ENCODE data around the gene PACRG. TPM values are rescaled to one million over a fixed set of nuclear protein-coding genes. Genes with fewer than 3 reads are reported as not detected.

Gene PACRG
- total RNA-seq, 1 donor, result 1.4 TPM

DNA sequence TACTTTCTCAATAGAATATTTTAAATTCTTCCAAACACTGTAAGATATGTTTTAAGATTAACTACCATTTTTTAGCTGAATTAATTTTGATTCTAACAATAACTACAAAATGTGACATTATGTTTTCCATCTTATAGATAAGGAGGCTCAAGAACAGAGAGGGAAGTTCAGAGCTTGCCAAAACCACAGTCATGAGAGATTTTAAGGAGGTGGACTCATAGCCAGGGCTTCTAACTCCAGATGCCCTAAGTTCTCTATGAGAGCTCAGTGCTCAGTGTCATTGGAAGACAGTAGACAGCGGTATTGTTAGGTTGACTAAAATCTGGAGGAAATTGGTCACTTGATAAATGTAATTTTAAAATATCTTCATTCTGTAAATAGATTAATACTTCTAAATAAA, 144.2 kb downstream of the PACRG start:
- H3K36me3 ChIP-seq (ENCODE audit: insufficient read depth, low read length), result no peaks in the 10 kb centered on the region
- H3K4me2 ChIP-seq (ENCODE audit: insufficient read depth, low read length), result no peak overlapping the region
- H2AFZ ChIP-seq (ENCODE audit: low read length), result no peak overlapping the region
- no peak for TF ChIP-seq CTCF (IDR thresholded peaks at IDR 0.05; ENCODE audit: extremely low read depth, low read depth, low read length)
- H3K79me2 ChIP-seq (ENCODE audit: insufficient read depth, low read length), result no peaks in the 10 kb centered on the region
- H3K4me1 ChIP-seq (ENCODE audit: insufficient read depth, low read length), result no peaks in the 10 kb centered on the region
- H3K9me3 ChIP-seq (ENCODE audit: low read depth, low read length), result no peaks in the 10 kb centered on the region
- no peaks in the 10 kb centered on the region for H4K20me1 ChIP-seq (ENCODE audit: insufficient read depth, low read length)
- no peak for DNase-seq (ENCODE audit: insufficient read length, low spot score, missing footprints)
- H3K27me3 ChIP-seq (ENCODE audit: insufficient read depth, low read length), result no peaks in the 10 kb centered on the region
- no peak overlapping the region for H3K27ac ChIP-seq (ENCODE audit: low read depth, low read length)
- no peak overlapping the region for H3K4me3 ChIP-seq (ENCODE audit: insufficient read depth, low read length)

GRCh38 chr6:162873537-162873936, 145.8 kb downstream of the PACRG start:
- Histone ChIP-seq H3K4me3 (ENCODE audit: insufficient read depth, low read length) (no peak overlapping the region), H3K27me3 (ENCODE audit: insufficient read depth, low read length) (no peaks in the 10 kb centered on the region), H3K79me2 (ENCODE audit: insufficient read depth, low read length) (no peaks in the 10 kb centered on the region), H3K4me1 (ENCODE audit: insufficient read depth, low read length) (no peaks in the 10 kb centered on the region), H2AFZ (ENCODE audit: low read length) (no peak overlapping the region), H3K27ac (ENCODE audit: low read depth, low read length) (no peak overlapping the region), H3K9me3 (ENCODE audit: low read depth, low read length) (no peaks in the 10 kb centered on the region), H3K36me3 (ENCODE audit: insufficient read depth, low read length) (no peaks in the 10 kb centered on the region), H4K20me1 (ENCODE audit: insufficient read depth, low read length) (no peaks in the 10 kb centered on the region), H3K4me2 (ENCODE audit: insufficient read depth, low read length) (no peak overlapping the region)
- no peak for TF ChIP-seq CTCF (IDR thresholded peaks at IDR 0.05; ENCODE audit: extremely low read depth, low read depth, low read length)
- DNase-seq (ENCODE audit: insufficient read length, low spot score, missing footprints), result no peak

GRCh38 chr6:162875070-162875469, 147.3 kb downstream of the PACRG start:
- H4K20me1 ChIP-seq (ENCODE audit: insufficient read depth, low read length), result no peaks in the 10 kb centered on the region
- H3K4me2 ChIP-seq (ENCODE audit: insufficient read depth, low read length), result no peak overlapping the region
- no peak overlapping the region for H2AFZ ChIP-seq (ENCODE audit: low read length)
- TF ChIP-seq CTCF (IDR thresholded peaks at IDR 0.05; ENCODE audit: extremely low read depth, low read depth, low read length), result no peak
- no peaks in the 10 kb centered on the region for H3K36me3 ChIP-seq (ENCODE audit: insufficient read depth, low read length)
- no peaks in the 10 kb centered on the region for H3K27me3 ChIP-seq (ENCODE audit: insufficient read depth, low read length)
- no peaks in the 10 kb centered on the region for H3K4me1 ChIP-seq (ENCODE audit: insufficient read depth, low read length)
- no peak overlapping the region for H3K4me3 ChIP-seq (ENCODE audit: insufficient read depth, low read length)
- H3K79me2 ChIP-seq (ENCODE audit: insufficient read depth, low read length), result no peaks in the 10 kb centered on the region
- DNase-seq (ENCODE audit: insufficient read length, low spot score, missing footprints), result no peak
- no peaks in the 10 kb centered on the region for H3K9me3 ChIP-seq (ENCODE audit: low read depth, low read length)
- H3K27ac ChIP-seq (ENCODE audit: low read depth, low read length), result no peak overlapping the region

- H3K36me3 ChIP-seq (ENCODE audit: insufficient read depth, low read length), result no peaks in the 10 kb centered on the region
- H4K20me1 ChIP-seq (ENCODE audit: insufficient read depth, low read length), result no peaks in the 10 kb centered on the region
- H3K4me1 ChIP-seq (ENCODE audit: insufficient read depth, low read length), result no peaks in the 10 kb centered on the region
- no peaks in the 10 kb centered on the region for H3K27me3 ChIP-seq (ENCODE audit: insufficient read depth, low read length)
- DNase-seq (ENCODE audit: insufficient read length, low spot score, missing footprints), result no peak
- TF ChIP-seq CTCF (IDR thresholded peaks at IDR 0.05; ENCODE audit: extremely low read depth, low read depth, low read length), result no peak
- no peak overlapping the region for H3K4me3 ChIP-seq (ENCODE audit: insufficient read depth, low read length)
- no peak overlapping the region for H2AFZ ChIP-seq (ENCODE audit: low read length)
- no peak overlapping the region for H3K27ac ChIP-seq (ENCODE audit: low read depth, low read length)
- H3K79me2 ChIP-seq (ENCODE audit: insufficient read depth, low read length), result no peaks in the 10 kb centered on the region
- peaks cover 2% of the 10 kb centered on the region for H3K9me3 ChIP-seq (ENCODE audit: low read depth, low read length)
- H3K4me2 ChIP-seq (ENCODE audit: insufficient read depth, low read length), result no peak overlapping the region
These were observed 155.2 kb downstream of the PACRG start for GRCh38 chr6:162882801-162883481.
